Activated T-helper 1 cell treated with Interleukin-2 at 50 U/mL for 16 hours (primary cell): ENCODE results near the gene RPH3AL.
"Not testable (repeated sequence)": the region's sequence is repeated elsewhere in the genome, so short reads cannot be mapped to it uniquely, and the experiment has no call there.

ENCODE experiments used
- DNase-seq: peaks from one replicate; pipeline ENCODE4 v3.0.0-alpha.2; 2020; ENCODE audit warnings: low read depth

RPH3AL gene

GRCh38 chr17:200586-200985, 152.0 kb downstream of the RPH3AL start:
- DNase-seq: no peak

- no peak for DNase-seq
Observed at GRCh38 chr17:199806-200545, 152.6 kb downstream of the RPH3AL start.

GRCh38 chr17:199191-199604, 153.4 kb downstream of the RPH3AL start:
- DNase-seq: no peak

GRCh38 chr17:198225-198624, 154.4 kb downstream of the RPH3AL start:
- not testable (repeated sequence) for DNase-seq

GRCh38 chr17:197352-197751, 155.3 kb downstream of the RPH3AL start:
- no peak for DNase-seq

GRCh38 chr17:194828-195602, 157.6 kb downstream of the RPH3AL start:
- DNase-seq: no peak

GRCh38 chr17:193841-194806, 158.5 kb downstream of the RPH3AL start:
- no peak for DNase-seq

- no peak for DNase-seq
Observed at GRCh38 chr17:193426-193810, 159.2 kb downstream of the RPH3AL start.

GRCh38 chr17:192666-193425, 159.8 kb downstream of the RPH3AL start:
- DNase-seq: no peak

GRCh38 chr17:189444-189843, 163.2 kb downstream of the RPH3AL start:
- no peak for DNase-seq

- no peak for DNase-seq
Observed at GRCh38 chr17:187130-187529, 165.5 kb downstream of the RPH3AL start.

GRCh38 chr17:185445-186138, 167.0 kb downstream of the RPH3AL start:
- DNase-seq: no peak

GRCh38 chr17:183021-183420, 169.6 kb downstream of the RPH3AL start:
- DNase-seq: no peak

GRCh38 chr17:182050-182751, 170.4 kb downstream of the RPH3AL start:
- no peak for DNase-seq

- DNase-seq: no peak
Observed at GRCh38 chr17:181245-182049, 171.2 kb downstream of the RPH3AL start, which contains the start of gene DOC2B. Gene DOC2B, minus strand, starts transcription at chr17:181650. Its CDS starts 171 bp downstream, at chr17:181479.

- DNase-seq: no peak
Observed at GRCh38 chr17:180381-181244, 172.0 kb downstream of the RPH3AL start.

GRCh38 chr17:179781-180380, 172.7 kb downstream of the RPH3AL start:
- DNase-seq: no peak

GRCh38 chr17:179066-179432, 173.6 kb downstream of the RPH3AL start:
- no peak for DNase-seq
